ENCODE measurements around the gene HMOX1.

DNA sequence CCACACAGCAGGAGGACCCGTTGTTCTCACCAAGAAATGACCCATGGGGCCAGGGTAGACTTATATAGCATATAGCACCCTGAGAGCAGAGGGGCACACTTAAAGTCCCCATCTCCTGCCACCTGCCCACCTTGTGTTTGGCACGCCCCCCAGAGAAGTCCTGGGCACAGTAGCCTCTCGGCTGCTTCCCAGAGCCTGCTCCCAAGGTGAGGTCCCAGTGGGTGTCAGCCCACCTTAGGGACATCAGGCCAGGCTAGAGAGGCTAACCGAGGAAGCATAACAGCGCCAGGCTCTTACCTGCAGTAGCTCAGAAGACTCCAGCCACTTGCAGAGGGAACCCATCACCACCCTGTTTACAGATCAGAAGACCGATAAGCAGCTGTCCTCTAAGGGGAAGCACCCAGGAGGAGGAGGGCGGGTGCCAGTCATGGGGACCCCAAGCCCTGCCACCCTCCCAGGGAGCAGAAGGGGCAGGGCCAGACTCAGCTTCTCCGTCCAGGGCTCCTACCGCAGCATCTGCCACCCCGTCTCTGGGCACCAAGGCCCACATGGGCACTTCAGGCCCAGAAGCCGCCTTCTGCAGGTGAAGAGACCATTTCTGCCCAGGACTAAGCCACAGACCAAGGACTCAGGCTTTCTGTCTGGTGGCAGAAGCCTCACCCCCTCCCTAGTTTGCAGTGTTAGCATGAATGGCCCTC, 34.9 kb upstream of the HMOX1 start:
- TF ChIP-seq TAF1 (IDR thresholded peaks at IDR 0.05; ENCODE audit: low read depth) (no peak), EZH2 (IDR thresholded peaks at IDR 0.05; ENCODE audit: borderline replicate concordance, insufficient read depth, low read length, poor library complexity, severe bottlenecking) (no peak), MXI1 (conservative IDR thresholded peaks at IDR 0.05; ENCODE audit: poor library complexity, severe bottlenecking) (no peak), SMC3 (conservative IDR thresholded peaks at IDR 0.05; ENCODE audit: poor library complexity) (no peak)
- TF ChIP-seq, protein P1, sequence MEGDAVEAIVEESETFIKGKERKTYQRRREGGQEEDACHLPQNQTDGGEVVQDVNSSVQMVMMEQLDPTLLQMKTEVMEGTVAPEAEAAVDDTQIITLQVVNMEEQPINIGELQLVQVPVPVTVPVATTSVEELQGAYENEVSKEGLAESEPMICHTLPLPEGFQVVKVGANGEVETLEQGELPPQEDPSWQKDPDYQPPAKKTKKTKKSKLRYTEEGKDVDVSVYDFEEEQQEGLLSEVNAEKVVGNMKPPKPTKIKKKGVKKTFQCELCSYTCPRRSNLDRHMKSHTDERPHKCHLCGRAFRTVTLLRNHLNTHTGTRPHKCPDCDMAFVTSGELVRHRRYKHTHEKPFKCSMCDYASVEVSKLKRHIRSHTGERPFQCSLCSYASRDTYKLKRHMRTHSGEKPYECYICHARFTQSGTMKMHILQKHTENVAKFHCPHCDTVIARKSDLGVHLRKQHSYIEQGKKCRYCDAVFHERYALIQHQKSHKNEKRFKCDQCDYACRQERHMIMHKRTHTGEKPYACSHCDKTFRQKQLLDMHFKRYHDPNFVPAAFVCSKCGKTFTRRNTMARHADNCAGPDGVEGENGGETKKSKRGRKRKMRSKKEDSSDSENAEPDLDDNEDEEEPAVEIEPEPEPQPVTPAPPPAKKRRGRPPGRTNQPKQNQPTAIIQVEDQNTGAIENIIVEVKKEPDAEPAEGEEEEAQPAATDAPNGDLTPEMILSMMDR (IDR thresholded peaks at IDR 0.05; ENCODE audit: poor library complexity, severe bottlenecking): no peak
